Activated CD4-positive, alpha-beta T cell treated with anti-CD3 and anti-CD28 coated beads, Interleukin-2, Interleukin-6, amounts not matched to agents 100 ng/mL and 50 ng/mL, durations not matched to agents 16 hours and 8 hours (primary cell): ENCODE measurements around the gene CRACDL.
"Not testable (repeated sequence)": the region's sequence is repeated elsewhere in the genome, so short reads cannot be mapped to it uniquely, and the experiment has no call there.

ENCODE experiments used
- DNase-seq: peaks from one replicate; pipeline ENCODE4 v3.0.0-alpha.2; 2020

The CRACDL gene

GRCh38 chr2:98907385-98907784 is 28.6 kb downstream of the CRACDL start:
- DNase-seq = no peak

- no peak for DNase-seq
Measured at GRCh38 chr2:98903767-98904485, 32.1 kb downstream of the CRACDL start.

GRCh38 chr2:98903064-98903355 is 33.0 kb downstream of the CRACDL start:
- no peak for DNase-seq

- no peak for DNase-seq
Measured at GRCh38 chr2:98902209-98903063, 33.6 kb downstream of the CRACDL start.

DNA sequence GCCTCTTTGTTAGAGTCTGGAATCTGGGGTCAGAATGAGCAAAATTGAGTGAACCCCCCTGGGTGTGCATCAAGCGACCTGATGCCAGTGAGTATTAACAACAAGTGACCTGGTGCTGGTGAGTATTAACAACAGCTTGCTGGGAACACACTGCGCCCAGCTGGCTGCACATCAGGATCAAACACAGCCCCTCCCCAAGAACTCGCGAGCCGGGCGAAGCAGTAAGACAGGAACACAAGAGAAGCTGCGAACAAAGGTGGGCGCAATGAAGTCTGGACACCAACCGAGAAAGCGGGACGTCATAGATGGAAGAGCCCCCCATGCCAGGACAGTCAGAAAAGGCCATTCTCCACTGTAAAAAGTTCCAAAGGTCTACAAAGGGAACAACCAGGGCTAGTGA is 34.3 kb downstream of the CRACDL start:
- no peak for DNase-seq

GRCh38 chr2:98901291-98901690 is 34.7 kb downstream of the CRACDL start:
- DNase-seq = no peak

DNA sequence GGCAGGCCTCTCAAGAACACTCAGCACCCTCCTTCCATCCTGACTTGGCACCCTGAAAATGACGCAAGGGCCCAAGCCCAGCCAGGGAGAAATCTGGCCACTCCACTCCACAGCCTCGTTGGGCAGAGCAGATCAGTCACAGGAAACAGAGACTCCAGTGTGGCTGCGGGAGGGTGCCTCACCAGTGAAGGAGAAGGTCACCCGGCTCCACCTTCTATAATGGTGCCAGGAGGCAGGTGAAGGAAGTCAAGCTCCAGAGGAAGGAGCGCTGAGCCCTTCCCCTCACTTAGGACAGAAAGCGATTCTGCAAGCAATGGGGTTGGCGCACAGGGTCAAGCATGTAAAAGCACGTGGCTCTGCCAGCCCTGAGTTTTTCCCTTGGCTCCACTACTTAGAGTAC is 35.3 kb downstream of the CRACDL start:
- DNase-seq = no peak

DNA sequence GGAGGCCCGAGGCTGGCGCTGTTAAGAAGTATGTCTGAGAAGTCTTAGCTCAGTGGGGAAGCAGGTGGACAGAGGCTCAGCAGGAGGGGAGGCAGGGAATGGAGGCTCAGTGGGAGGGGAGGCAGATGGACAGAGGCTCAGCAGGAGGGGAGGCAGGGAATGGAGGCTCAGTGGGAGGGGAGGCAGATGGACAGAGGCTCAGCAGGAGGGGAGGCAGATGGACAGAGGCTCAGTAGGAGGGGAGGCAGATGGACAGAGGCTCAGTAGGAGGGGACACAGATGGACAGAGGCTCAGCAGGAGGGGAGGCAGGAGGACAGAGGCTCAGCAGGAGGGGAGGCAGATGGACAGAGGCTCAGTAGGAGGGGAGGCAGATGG is 36.3 kb downstream of the CRACDL start:
- DNase-seq = not testable (repeated sequence)

DNA sequence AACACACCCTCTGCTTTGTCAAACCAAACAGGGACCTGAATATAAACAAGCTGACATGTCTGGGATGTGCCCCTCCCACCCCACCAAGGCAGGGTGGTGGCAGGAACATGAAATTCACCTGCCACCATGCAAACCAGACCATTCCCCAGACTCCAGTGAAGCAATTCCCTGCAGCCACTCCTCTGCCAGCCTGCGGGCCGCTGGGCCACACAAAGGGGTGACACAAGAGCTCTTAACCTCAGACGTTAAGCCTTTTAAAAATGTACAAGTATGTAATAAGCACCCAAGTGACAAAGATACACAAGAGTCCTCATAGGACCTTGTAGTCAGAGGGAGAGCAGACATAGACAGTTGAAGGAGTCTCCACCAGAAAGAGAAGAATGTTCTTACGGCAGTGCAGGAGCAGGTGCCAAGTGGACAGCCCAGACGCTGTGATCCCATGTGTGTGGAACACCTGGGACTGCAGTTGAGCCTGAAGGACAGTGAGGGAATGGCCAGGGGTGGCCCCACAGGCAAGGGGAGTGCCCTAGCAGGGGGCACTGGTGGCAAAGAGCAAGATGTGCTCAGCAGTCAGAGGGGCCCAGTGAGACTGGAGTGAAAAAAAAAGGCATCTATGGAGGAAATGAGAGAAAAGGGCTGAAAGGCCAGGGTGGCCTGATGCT is 36.9 kb downstream of the CRACDL start:
- no peak for DNase-seq

DNA sequence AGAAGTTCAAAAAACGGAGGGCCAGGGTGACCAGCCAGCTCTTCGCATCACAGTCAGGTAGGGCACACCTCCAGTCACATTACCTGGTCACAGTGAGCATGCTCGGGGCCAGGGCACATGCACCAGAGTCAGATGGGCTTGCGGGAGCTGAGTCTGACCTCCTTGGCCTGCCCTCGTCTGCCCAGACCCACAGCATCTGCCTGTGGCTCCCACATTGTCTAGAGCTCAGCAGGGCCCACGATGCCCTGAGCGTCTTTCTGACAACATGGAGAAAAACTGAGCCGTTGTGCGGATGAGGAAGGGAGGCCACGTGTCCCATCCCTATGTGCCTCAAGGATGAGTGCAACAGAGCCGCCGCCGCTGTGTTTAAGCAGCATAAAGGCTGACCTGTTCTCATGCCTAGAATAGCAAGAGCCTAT is 37.6 kb downstream of the CRACDL start:
- DNase-seq = no peak

DNA sequence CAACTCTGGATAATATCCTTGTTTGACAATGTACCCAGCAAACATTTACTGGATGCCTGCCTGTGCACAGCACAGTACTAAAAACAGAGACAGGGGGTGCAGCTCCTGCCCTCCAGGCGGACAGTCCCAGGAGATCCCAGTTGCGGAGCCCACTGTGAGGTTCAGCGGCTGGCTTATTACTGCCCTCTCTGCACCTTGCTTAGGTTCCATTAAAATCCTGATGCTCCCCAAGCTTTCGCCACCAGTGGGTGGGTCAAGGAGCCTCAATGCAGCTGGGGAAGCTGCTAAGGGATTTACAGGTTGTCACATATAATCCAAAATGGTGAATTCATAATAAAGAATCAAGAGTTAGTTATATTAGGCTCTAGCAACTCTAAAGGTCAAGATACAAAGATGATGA is 38.3 kb downstream of the CRACDL start:
- DNase-seq = no peak

GRCh38 chr2:98896944-98897343 is 39.1 kb downstream of the CRACDL start:
- DNase-seq = no peak

DNA sequence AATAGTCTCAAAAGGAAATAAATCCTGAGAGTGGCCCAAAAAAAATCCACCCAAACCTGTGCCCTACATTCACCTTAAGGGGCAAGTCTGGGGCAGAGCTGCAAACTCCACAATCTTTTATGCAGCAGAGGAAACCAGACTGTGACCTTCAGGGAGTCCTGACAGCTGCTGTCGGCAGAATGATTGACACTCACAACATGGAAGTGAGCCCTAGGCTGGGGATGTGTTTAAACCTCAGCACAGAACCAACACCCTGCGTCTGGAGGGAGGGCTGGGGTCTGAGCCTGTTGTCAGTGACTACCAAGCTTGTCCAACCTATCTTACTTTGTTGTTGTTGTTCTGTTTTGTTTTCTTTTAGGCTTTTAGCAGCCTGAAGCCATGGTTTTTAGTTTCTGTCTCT is 39.6 kb downstream of the CRACDL start:
- DNase-seq = no peak

DNA sequence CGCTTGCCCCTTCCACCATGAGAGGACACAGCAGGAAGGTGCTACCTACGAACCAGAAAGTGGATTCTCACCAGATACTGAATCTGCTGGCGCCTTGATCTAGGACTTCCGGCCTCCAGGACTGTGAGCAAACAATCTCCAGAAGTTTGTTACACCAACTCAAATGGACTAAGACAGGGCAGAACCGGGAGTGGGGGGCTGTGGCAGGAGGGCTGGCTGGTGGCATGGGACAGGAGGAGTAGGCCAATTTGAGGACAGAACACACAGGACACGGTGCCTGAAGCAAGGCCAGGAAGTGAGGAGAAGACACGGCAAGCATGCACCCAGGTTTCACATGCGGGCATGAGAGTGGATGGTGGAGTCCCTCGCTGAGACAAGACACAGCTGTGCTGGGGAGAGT is 40.1 kb downstream of the CRACDL start:
- DNase-seq = no peak

- DNase-seq = no peak
Measured at GRCh38 chr2:98895221-98895620, 40.8 kb downstream of the CRACDL start.

DNA sequence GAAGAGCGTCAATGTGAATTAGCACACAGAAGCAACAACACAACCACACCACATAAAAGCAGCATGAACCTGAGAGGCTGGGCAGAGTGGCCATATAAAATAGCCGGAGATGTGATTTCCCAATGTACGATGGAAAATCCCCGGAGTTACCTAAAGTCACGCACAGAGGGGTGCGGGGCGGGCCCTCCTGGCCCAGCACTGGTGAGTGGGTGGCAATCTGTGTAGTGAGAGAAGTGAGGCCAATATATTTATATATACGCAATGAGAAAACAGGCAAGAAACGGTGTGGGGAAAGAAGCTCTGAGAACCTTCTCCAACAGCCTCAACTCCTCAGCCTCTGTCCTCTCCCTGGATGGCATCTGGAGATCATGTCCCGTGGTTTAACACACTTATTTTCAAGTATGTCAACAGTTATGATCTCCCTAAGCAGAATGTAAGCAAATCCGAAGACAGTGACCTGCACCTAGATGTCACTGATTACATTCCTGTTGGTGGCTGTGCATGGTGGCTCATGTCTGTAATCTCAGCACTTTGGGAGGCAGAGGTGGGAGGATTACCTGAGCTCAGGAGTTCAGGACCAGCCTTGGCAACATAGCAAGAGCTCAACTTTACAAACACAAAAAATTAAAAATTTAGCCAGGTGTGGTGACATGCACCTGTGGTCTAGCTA is 41.6 kb downstream of the CRACDL start:
- DNase-seq = no peak

DNA sequence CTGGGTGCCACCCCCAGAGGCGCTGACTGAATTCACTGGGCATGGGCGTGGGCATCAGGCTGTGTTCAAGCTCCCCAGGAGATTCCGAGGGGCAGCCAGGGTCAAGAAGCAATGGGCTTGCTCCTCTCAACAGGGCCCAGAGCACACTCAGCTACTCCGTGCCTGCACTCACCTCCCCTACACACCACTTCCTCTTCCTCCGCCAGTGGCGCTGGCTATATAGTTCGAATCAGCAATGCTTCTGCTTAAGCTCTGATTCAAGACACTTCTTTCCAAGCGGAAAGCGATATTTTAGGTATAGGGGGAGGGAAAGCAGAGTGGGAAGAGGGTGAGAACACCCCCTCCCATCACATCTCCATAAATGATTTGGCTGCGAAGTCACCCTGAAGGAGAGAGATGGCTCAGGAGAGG is 42.1 kb downstream of the CRACDL start:
- no peak for DNase-seq

GRCh38 chr2:98892871-98893270 is 43.2 kb downstream of the CRACDL start:
- no peak for DNase-seq

- DNase-seq = no peak
Measured at GRCh38 chr2:98891591-98891990, 44.4 kb downstream of the CRACDL start.

GRCh38 chr2:98886066-98886554 is 49.9 kb downstream of the CRACDL start:
- DNase-seq = no peak

GRCh38 chr2:98884658-98885057 is 51.4 kb downstream of the CRACDL start:
- no peak for DNase-seq

DNA sequence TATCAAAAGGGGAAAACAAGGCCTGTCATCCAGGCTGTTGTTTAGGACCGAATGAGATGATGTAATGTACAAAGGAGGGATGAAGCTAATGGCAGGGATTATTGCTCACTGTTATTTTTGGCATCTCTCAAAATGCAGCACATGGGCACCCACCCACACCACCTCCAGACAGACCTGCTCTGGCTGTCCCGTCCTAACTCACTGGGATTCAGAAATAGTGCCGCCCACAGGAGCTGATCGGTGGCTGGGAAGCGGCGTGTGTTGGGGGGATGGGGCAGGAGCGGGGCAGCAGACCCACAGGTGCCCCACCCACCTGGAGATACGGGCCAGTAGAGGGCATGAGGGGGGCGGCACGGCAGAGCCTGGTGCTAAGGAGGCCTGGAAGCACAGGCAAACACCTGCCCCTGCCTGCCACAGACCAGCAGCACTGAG is 52.2 kb downstream of the CRACDL start:
- no peak for DNase-seq
